ENCODE results near the gene STPG3. TPM values are rescaled to one million over a fixed set of nuclear protein-coding genes. Genes with fewer than 3 reads are reported as not detected.

Gene STPG3
- total and polyA plus RNA-seq, 9 of the 15 experiments (the other 6 are each of a cell fraction or from before 2014, with no cell fraction given) = not detected

- no peak for TF ChIP-seq E2F8 (IDR thresholded peaks at IDR 0.05; ENCODE audit: low read depth, partially characterized antibody)
- TF ChIP-seq TAF9B (IDR thresholded peaks at IDR 0.05; ENCODE audit: partially characterized antibody) = no peak
- TF ChIP-seq MLLT1 (IDR thresholded peaks at IDR 0.05) = 0 out of 4 replicates have a peak, but pooled peaks of 1 of the 2 experiments have one; percentile 7
- TF ChIP-seq STAT5B (CRISPR knock-in tag; IDR thresholded peaks at IDR 0.05) = no peak
- TF ChIP-seq U2AF1 (optimal IDR thresholded peaks at IDR 0.05; ENCODE audit: low read depth, low read length) = no peak
- no peak for TF ChIP-seq NFE2L1 (tag; IDR thresholded peaks at IDR 0.05; ENCODE audit: borderline replicate concordance, low read depth)
- TF ChIP-seq LEF1 (IDR thresholded peaks at IDR 0.05) = no peak
- TF ChIP-seq E2F3 (CRISPR knock-in tag; IDR thresholded peaks at IDR 0.05) = no peak
- peak; percentile 80; the same call in 1 of the 2 replicates for TF ChIP-seq ZNF511 (CRISPR knock-in tag; IDR thresholded peaks at IDR 0.05)
- TF ChIP-seq E2F4 (CRISPR knock-in tag; IDR thresholded peaks at IDR 0.05; ENCODE audit: low read depth) = no peak
- peak; percentile 75 for TF ChIP-seq KDM5B (IDR thresholded peaks at IDR 0.05; ENCODE audit: insufficient replicate concordance, low read depth, low read length)
- no peak for TF ChIP-seq BMI1 (IDR thresholded peaks at IDR 0.05; ENCODE audit: low read length)
- TF ChIP-seq SMC3 (conservative IDR thresholded peaks at IDR 0.05; ENCODE audit: insufficient read depth, low read depth, low read length) = no peak
Observed at GRCh38 chr9:137243626-137244485, 7.2 kb upstream of the STPG3 start (continued).
